Trophoblast cell (in vitro differentiated cells and primary cell): Measurements from ENCODE around the gene PXDN.
A peak's percentile ranks its signal among the peaks of the same experiment; 100 is the strongest.
"Not testable (repeated sequence)": the region's sequence is repeated elsewhere in the genome, so short reads cannot be mapped to it uniquely, and the experiment has no call there.

Experiments used
- DNase-seq, 2 donors: peaks; one replicate each; pipeline ENCODE4 v3.0.0-alpha.2; 2016
- H2AFZ ChIP-seq: 2 replicates; pipeline ENCODE4 v1.6.1; 2013; ENCODE audit warnings: low read length, moderate library complexity, mild to moderate bottlenecking; ENCODE audit not compliant: insufficient read depth, poor library complexity
- H2AK5ac ChIP-seq: 2 replicates; pipeline ENCODE4 v1.6.1; 2013; ENCODE audit warnings: mild to moderate bottlenecking, low read length
- H2BK120ac ChIP-seq: 2 replicates; pipeline ENCODE4 v1.6.1; 2013; ENCODE audit warnings: low read length, mild to moderate bottlenecking, moderate library complexity; ENCODE audit not compliant: insufficient read depth, poor library complexity
- H2BK12ac ChIP-seq: 2 replicates; pipeline ENCODE4 v1.6.1; 2013; ENCODE audit warnings: mild to moderate bottlenecking, low read length, moderate library complexity
- H2BK5ac ChIP-seq: 2 replicates; pipeline ENCODE4 v1.6.1; 2013; ENCODE audit warnings: low read length, low read depth, moderate library complexity, mild to moderate bottlenecking; ENCODE audit not compliant: poor library complexity
- H3K14ac ChIP-seq: 2 replicates; pipeline ENCODE4 v1.6.1; 2013; ENCODE audit warnings: mild to moderate bottlenecking, low read length
- H3K18ac ChIP-seq: 2 replicates; pipeline ENCODE4 v1.6.1; 2013; ENCODE audit warnings: mild to moderate bottlenecking, low read length
- H3K23ac ChIP-seq: 2 replicates; pipeline ENCODE4 v1.6.1; 2013; ENCODE audit warnings: low read length
- H3K27ac ChIP-seq: 2 replicates; pipeline ENCODE4 v1.5.1; 2013; ENCODE audit warnings: low read depth, mild to moderate bottlenecking, inconsistent platforms, low read length, moderate library complexity
- H3K27me3 ChIP-seq: 2 replicates; pipeline ENCODE4 v1.6.1; 2013; ENCODE audit warnings: inconsistent platforms, mild to moderate bottlenecking, low read length, moderate library complexity; ENCODE audit not compliant: insufficient read depth
- H3K36me3 ChIP-seq, 2 experiments: 1 replicate in 1 of 2; 2 replicates in 1 of 2; pipeline ENCODE4 v1.6.1; 2013; ENCODE audit warnings: low read length in 2 of 2, mild to moderate bottlenecking in 2 of 2, moderate library complexity in 1 of 2; ENCODE audit not compliant: insufficient read depth in 2 of 2, control insufficient read depth in 1 of 2
- H3K4ac ChIP-seq: 2 replicates; pipeline ENCODE4 v1.6.1; 2013; ENCODE audit warnings: low read depth, mild to moderate bottlenecking, low read length, moderate library complexity
- H3K4me1 ChIP-seq, 2 experiments: 1 replicate in 1 of 2; 2 replicates in 1 of 2; pipeline ENCODE4 v1.6.1; 2013; ENCODE audit warnings: low read length in 2 of 2, mild to moderate bottlenecking in 2 of 2, moderate library complexity in 1 of 2; ENCODE audit not compliant: insufficient read depth in 2 of 2, control insufficient read depth in 1 of 2
- H3K4me2 ChIP-seq: 2 replicates; pipeline ENCODE4 v1.6.1; 2013; ENCODE audit warnings: inconsistent platforms, mild to moderate bottlenecking, low read length, moderate library complexity
- H3K4me3 ChIP-seq: 2 replicates; pipeline ENCODE4 v1.5.1; 2013; ENCODE audit warnings: mild to moderate bottlenecking, low read depth, low read length, inconsistent platforms
- H3K79me1 ChIP-seq: one replicate; pipeline ENCODE4 v1.6.1; 2013; ENCODE audit warnings: low read length
- H3K79me2 ChIP-seq: 2 replicates; pipeline ENCODE4 v1.6.1; 2013; ENCODE audit warnings: low read length, mild to moderate bottlenecking; ENCODE audit not compliant: control insufficient read depth, insufficient read depth, poor library complexity
- H3K9ac ChIP-seq: 2 replicates; pipeline ENCODE4 v1.6.1; 2013; ENCODE audit warnings: mild to moderate bottlenecking, low read length
- H3K9me3 ChIP-seq: 2 replicates; pipeline ENCODE4 v1.6.1; 2013; ENCODE audit warnings: low read depth, mild to moderate bottlenecking, control low read depth, inconsistent platforms, low read length; ENCODE audit not compliant: insufficient read depth
- H4K12ac ChIP-seq: 2 replicates; pipeline ENCODE4 v1.6.1; 2013; ENCODE audit warnings: low read depth, mild to moderate bottlenecking, low read length, moderate library complexity
- H4K8ac ChIP-seq: 2 replicates; pipeline ENCODE4 v1.6.1; 2013; ENCODE audit warnings: low read depth, mild to moderate bottlenecking, low read length, moderate library complexity
- H4K91ac ChIP-seq: one replicate; pipeline ENCODE4 v1.6.1; 2013; ENCODE audit warnings: low read depth, mild to moderate bottlenecking, low read length, moderate library complexity
- WGBS: extraction: QIAGEN DNeasy Blood & Tissue Kit; methylation state at CpG from one replicate; pipeline ENCODE4 v1.1.7; 2013; ENCODE audit warnings: missing lambda C conversion rate; ENCODE audit not compliant: insufficient read length, insufficient coverage; ENCODE audit errors: extremely low coverage; 5-methylcytosine and 5-hydroxymethylcytosine counted together

PXDN gene

DNA sequence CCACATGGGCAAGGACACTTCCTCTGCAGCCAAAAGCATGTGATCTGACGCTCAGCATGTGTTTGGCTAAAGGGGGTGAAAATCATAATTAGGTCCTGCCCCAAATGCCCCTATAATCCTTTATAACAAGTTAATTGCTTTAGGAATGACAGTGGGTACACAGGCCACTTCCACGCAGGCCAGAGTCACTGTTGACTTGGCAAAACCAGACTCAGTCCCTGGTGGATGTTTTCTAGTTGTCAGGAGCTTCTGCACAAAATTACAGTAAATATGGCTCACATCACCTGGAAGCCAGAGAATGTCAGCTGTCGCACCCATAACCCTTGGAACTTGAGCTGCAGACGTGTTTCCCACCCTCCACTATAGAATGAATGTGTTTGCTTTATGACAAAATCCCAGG, 13.3 kb upstream of the PXDN start:
- Histone ChIP-seq H2AFZ (no peak overlapping the region), H3K23ac (no peak overlapping the region), H4K91ac (no peak overlapping the region), H3K9ac (no peak overlapping the region), H3K18ac (no peak overlapping the region), H3K9me3 (peaks cover 27% of the 10 kb centered on the region), H3K14ac (no peak overlapping the region), H3K4me3 (no peak overlapping the region), H3K79me1 (no peaks in the 10 kb centered on the region), H3K27ac (no peak overlapping the region), H4K8ac (no peak overlapping the region), H2BK12ac (no peak overlapping the region), H2BK5ac (no peak overlapping the region), H3K4me2 (no peak overlapping the region), H3K4ac (no peak overlapping the region), H3K36me3 (no peaks in the 10 kb centered on the region), H2AK5ac (no peak overlapping the region), H4K12ac (no peak overlapping the region), H2BK120ac (no peak overlapping the region), H3K27me3 (no peaks in the 10 kb centered on the region), H3K79me2 (peaks cover 2% of the 10 kb centered on the region), H3K4me1 (peaks cover 0 to 2% of the 10 kb centered on the region in 2 experiments)
- no CpG with 5 or more reads among the region's 4 CpGs for WGBS
- no peak for DNase-seq

GRCh38 chr2:1757146-1757545, 12.8 kb upstream of the PXDN start:
- not testable (repeated sequence) for H2BK12ac ChIP-seq, DNase-seq, H3K27me3 ChIP-seq, H3K79me2 ChIP-seq, H3K14ac ChIP-seq, H4K8ac ChIP-seq, H2BK120ac ChIP-seq, H3K27ac ChIP-seq, H3K36me3 ChIP-seq, H3K4me1 ChIP-seq, H3K18ac ChIP-seq, H3K9ac ChIP-seq, H3K4me3 ChIP-seq, H2BK5ac ChIP-seq, H3K23ac ChIP-seq, H3K79me1 ChIP-seq, H2AFZ ChIP-seq, H4K12ac ChIP-seq, H4K91ac ChIP-seq, H3K4ac ChIP-seq, H2AK5ac ChIP-seq, H3K4me2 ChIP-seq
- H3K9me3 ChIP-seq = peaks cover 27% of the 10 kb centered on the region
- WGBS = no CpG with 5 or more reads among the region's 12 CpGs

DNA sequence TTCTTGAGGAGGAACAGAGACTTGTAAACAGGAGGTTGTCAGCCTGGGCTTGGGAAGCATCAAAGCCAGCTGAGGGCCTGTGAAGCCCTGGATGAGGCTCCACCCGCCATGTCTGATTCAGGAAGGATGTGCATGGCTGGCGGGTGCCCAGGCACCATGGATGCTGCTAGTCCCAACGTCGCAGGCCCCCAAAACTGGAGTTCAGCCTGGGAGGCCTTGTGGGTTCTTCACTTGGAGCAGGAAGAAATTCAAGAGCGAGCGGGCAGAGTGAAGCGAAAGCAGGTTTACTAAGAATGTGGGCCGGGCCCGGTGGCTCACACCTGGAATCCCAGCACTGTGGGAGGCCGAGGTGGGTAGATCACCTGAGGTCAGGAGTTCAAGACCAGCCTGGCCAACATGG, 12.1 kb upstream of the PXDN start:
- DNase-seq = no peak
- H3K18ac ChIP-seq = no peak overlapping the region
- H3K23ac ChIP-seq = no peak overlapping the region
- H3K14ac ChIP-seq = no peak overlapping the region
- no peak overlapping the region for H4K91ac ChIP-seq
- no peak overlapping the region for H2AK5ac ChIP-seq
- H3K9ac ChIP-seq = no peak overlapping the region
- no peak overlapping the region for H3K27ac ChIP-seq
- H2AFZ ChIP-seq = no peak overlapping the region
- H4K8ac ChIP-seq = no peak overlapping the region
- H2BK12ac ChIP-seq = no peak overlapping the region
- no peaks in the 10 kb centered on the region for H3K36me3 ChIP-seq
- no peaks in the 10 kb centered on the region for H3K27me3 ChIP-seq
- no peaks in the 10 kb centered on the region for H3K79me1 ChIP-seq
- H3K4ac ChIP-seq = no peak overlapping the region
- H3K9me3 ChIP-seq = peaks cover 27% of the 10 kb centered on the region
- WGBS = no CpG with 5 or more reads among the region's 10 CpGs
- peaks cover 2% of the 10 kb centered on the region for H3K79me2 ChIP-seq
- no peak overlapping the region for H3K4me3 ChIP-seq
- peaks cover 0 to 2% of the 10 kb centered on the region in 2 experiments for H3K4me1 ChIP-seq
- H3K4me2 ChIP-seq = no peak overlapping the region
- H4K12ac ChIP-seq = no peak overlapping the region
- H2BK120ac ChIP-seq = no peak overlapping the region
- H2BK5ac ChIP-seq = no peak overlapping the region

DNA sequence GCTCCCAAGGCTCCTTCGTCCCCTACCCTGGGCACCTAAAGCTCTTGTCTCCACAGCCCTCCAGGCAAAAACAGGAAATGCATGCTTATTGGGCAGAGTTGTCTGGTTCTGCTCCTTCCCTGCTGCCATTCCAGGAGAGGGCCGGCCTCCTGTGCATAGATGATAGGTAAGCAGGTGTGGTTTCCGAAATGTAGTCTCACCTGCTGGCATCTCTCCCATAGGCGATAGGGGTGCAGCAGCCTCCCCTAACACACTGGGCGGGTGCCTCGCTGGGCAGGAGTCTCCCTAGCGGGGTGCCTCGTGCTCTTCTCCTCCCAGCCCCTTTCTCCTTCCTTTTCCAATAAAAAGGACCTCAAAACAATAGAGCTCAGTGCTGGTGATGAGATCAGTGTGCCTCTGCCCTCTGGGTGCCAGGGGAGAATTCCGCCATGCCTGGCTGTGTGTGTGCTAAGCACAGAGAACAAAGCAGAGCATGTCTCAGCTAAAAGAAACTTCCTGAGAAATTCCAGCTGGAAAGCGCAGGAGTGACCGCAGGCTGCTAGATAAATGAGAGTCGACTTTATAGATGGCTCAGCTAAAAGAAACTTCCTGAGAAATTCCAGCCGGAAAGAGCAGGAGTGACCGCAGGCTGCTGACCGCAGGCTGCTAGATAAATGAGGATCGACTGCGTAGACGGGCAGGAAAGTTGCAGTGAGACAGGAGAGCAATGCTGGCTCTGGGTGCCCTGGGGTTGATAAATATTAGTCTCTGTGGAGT, 11.3 kb upstream of the PXDN start:
- H3K4me2 ChIP-seq = no peak overlapping the region

More for the DNA sequence above, 11.3 kb upstream of the PXDN start:
- Histone ChIP-seq H3K9me3 (peaks cover 27% of the 10 kb centered on the region), H3K4me3 (no peak overlapping the region), H3K79me2 (peaks cover 2% of the 10 kb centered on the region), H3K23ac (no peak overlapping the region), H2BK5ac (no peak overlapping the region), H2BK120ac (no peak overlapping the region), H2AFZ (no peak overlapping the region), H3K4me1 (peaks cover 6% of the 10 kb centered on the region in 2 experiments), H3K4ac (no peak overlapping the region), H4K8ac (no peak overlapping the region), H4K12ac (no peak overlapping the region), H3K27me3 (no peaks in the 10 kb centered on the region), H3K27ac (no peak overlapping the region), H4K91ac (no peak overlapping the region), H3K14ac (no peak overlapping the region), H2AK5ac (no peak overlapping the region), H2BK12ac (no peak overlapping the region), H3K18ac (no peak overlapping the region), H3K36me3 (no peaks in the 10 kb centered on the region), H3K9ac (no peak overlapping the region), H3K79me1 (no peaks in the 10 kb centered on the region)
- peak in 1 of 2 donors; percentile 16 for DNase-seq
- no CpG with 5 or more reads among the region's 18 CpGs for whole genome bisulfite sequencing
